ENCODE data around the gene TRAF7.
A peak's percentile ranks its signal among the peaks of the same experiment; 100 is the strongest.
"Not testable (repeated sequence)": the region's sequence is repeated elsewhere in the genome, so short reads cannot be mapped to it uniquely, and the experiment has no call there.

TRAF7 gene

GRCh38 chr16:2122429-2122828 is 33.2 kb upstream of the TRAF7 start:
- no peak for DNase-seq (ENCODE audit: low read depth in 2 of 2)

GRCh38 chr16:2122934-2123683 is 32.5 kb upstream of the TRAF7 start:
- DNase-seq (ENCODE audit: low read depth in 2 of 2), result not testable (repeated sequence)

DNA sequence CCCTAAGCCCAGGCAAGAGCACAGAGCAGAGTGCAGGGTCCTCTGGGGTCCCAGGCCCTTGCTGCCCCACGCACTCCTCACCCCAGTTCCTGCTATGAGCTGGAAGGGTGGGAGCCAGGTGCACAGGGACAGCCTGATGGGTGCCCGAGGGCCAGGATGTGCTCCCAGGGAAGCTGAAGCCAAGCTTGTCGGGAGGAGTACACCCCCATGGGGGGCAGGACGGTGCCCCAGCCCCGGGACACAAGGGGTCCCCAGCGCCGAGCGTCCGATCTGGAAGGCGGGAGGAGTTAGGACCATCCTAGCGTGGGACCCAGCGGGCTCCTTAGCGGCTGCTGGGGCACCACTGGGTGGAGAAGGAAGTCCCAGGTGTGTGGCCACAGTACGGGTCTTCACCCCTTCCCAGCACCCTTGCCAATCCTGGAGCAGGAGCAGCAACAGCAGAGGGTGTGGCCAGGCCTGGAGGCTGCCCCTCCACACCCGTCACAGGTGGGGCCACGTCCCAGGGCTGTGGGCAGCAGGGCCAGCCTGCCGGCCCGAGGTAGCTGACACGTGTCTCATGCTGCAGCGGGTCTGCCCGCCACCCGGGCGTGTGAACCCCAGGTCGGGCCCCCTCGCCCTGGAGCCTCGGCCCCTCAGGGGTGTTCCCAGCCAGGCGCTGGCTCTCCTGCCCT is 31.7 kb upstream of the TRAF7 start:
- not testable (repeated sequence) for DNase-seq (ENCODE audit: low read depth in 2 of 2)

DNA sequence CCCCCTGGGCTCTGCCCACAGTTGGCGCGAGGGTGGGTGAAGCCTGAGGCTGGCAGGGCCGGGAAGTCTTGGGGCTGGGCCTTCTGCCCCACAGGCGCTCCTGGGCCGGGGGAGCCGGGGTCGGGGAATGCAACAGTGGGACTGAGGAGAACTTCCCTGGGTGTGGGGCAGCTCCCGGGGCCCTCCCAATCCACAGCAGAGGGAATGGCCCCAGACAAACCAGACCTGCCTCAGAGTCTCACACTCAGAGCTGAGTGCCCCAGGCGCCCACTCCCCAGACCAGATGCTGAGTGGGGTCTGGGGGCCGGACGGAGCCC is 31.2 kb upstream of the TRAF7 start:
- not testable (repeated sequence) for DNase-seq (ENCODE audit: low read depth in 2 of 2)

GRCh38 chr16:2124694-2125444 is 30.7 kb upstream of the TRAF7 start:
- DNase-seq (ENCODE audit: low read depth in 2 of 2), result not testable (repeated sequence)

DNA sequence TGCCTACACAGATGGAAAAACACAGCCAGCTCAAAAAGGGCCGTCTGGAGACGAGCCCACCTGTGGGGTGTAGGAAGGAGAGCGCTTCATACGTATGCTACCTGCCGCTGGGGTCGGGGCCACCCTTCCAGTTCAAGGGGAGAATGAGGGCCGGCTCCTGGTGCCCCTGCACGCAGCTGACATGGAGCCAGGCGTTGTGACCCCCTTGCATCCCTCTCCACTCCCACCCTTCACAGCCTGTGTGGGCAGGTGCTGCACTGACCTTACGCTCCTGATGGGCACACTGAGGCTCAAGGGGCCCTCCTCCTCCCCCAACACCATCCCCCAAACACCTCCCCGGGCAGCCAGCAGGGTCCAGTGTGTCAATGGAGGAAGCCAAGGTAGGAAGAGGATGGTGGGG is 30.0 kb upstream of the TRAF7 start:
- not testable (repeated sequence) for DNase-seq (ENCODE audit: low read depth in 2 of 2)

DNA sequence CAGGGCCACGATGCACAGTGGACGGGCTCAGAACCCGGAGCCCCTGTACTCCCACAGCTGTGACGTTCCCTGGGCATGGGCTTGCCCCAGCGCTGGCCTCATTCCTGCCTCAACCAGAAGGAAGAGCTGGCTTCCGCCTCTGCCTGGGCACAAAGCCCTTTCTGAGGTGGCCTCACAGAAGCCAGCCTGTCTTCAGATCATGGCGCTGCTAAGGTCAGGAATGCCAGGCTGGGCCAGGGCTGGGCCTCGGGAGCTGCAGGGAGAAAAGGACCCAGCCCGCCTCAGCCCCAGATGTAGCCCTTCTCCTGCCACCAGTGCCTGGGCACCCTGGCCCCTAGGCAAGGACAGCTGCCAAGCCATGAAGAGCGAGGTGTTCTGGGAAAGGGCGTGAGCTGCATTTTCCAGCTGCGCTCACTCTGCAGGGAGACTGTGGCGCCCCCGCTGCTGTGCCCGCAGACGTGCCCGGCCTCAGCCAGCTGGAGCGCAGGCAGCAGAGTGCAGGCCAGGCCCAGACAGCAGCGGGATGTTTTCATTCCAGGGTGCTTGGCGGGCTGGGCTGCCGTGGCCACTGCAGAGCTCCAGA is 29.3 kb upstream of the TRAF7 start:
- DNase-seq (ENCODE audit: low read depth in 2 of 2), result not testable (repeated sequence)

DNA sequence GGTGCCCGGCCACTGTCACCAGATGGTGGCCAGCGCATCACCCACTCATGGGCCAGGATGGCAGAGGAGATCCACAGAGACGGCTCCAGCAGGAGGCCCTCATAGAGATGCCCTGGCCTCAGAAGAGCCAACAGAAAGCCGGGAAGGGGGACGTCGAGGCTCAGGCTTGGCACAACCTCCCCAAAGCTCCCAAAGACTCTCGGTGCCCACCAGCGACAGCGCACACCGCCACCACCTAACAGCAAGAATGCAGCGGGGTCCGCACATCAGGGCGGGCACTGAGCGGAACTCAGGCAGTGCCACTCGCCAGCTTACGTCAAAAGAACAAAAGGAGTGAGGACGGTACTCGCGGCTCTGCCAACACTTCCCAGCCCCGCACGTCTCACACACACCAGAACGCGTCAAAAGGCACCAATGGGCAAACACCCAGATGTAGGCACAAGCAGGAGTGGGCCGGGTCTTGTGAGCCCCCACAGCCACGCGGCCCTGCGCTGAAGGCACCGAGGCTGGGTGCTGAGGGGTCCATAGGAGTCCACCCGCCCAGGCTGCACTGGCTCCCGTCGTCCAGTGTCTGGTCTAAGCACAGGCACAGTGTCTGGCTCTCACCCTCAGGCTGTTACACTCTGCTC is 28.5 kb upstream of the TRAF7 start:
- not testable (repeated sequence) for DNase-seq (ENCODE audit: low read depth in 2 of 2)

GRCh38 chr16:2127630-2128280 is 27.8 kb upstream of the TRAF7 start:
- peak in 1 of 2 donors; percentile 19 for DNase-seq (ENCODE audit: low read depth in 2 of 2)

GRCh38 chr16:2129251-2129650 is 26.3 kb upstream of the TRAF7 start:
- DNase-seq (ENCODE audit: low read depth in 2 of 2), result not testable (repeated sequence)

DNA sequence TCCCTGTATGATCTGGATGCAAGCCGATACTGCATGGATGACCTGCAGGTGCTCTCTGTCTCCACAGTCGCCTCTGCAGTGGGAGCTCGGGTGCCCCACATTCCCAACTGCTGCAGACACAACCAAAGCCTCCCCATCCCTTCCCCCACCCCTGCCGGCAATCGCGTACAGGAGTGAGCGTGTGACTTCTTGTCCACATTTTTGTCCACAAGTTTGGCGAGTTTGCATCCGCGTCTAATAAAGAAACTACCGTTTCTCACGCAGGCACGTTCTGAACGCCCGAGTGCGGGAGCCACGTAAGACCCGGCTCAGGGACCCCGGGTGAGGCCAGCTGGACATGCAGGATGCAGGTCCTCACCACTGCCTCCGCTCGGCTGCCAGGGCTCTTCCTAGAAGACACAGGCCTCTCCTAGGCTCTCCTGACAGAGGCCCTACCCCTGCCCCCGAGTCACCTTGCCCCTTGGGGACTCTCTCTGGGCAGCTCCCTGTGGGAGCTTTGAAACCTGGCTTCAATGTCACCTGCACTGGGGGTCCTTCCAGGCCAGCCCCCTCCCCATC is 25.6 kb upstream of the TRAF7 start:
- DNase-seq (ENCODE audit: low read depth in 2 of 2), result not testable (repeated sequence)

DNA sequence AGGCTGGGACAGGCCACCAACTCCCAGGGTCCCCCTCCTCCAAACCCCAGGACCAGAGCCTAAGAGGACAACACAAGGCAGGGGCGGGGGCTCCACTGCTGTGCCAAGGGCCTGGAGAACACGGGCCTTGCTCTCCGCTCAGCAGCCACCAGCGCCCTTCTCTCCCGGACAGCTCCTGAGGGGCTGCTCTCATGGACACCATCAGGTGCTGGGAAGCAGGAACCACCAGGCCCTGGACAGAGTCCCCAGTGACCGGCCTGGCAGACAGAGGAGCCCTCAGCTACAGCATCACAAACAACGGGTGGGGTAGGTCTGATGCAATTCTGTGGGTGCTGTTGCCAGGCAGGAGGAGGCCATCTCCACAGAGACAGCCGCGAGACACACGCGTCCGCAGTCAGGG is 21.8 kb upstream of the TRAF7 start:
- not testable (repeated sequence) for DNase-seq (ENCODE audit: low read depth in 2 of 2)

DNA sequence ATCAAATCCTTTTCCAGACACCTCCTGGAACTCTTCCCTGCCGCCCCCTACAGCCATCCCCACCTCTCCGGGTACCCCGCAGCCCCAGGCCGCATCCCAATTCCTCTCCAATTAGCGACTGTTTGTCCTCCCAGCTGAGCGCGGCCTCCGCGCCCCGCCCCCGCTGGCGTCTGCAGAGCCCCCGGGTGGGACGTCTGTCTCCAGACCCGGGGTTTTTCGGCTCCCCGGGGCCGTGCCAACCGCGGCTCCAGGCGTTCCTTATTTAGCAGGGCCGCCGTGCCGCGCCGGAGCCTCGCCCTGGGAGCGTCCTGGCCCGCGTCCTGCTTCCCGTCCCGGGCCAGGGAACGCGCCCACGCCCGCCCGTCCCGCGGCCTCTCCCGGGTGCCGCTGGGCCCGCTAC is 20.5 kb upstream of the TRAF7 start:
- not testable (repeated sequence) for DNase-seq (ENCODE audit: low read depth in 2 of 2)

DNA sequence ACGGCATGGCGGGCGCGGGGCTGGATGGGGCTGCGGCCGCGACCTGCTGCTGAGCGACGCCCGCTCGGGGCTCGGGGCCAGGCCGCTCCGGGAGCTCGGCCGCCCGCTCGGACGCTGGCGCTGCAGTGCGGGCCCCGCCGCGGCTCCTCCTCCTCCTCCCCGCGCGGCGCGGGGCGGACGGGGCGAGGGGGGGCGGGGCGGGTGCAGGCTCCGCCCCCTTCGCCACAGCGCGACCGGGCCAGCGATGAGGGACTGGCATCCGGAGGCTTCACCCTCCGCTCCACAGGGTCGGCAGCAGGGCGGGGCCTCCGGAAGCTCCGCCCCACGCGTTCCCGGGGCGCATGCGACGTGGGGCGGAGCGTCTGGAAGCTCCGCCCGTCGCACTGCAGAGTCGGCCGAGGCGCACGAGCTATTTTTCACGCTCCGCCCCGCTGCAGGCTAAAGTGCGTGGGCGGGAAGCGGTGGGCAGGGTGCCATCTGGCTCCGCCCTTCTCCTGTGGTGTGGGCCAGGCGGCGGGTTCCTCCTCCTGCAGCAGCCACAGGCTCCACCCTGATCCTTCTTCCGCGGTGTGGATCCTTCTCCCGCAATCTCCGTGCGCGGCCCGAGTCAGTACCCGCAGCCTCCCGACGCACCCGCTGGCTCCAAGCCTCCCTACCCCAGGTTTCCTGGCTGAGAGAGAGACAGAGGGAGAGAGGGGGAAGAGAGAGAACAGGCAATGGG is 19.7 kb upstream of the TRAF7 start, which contains the start of gene PKD1:
TSS of gene PKD1 (minus strand) at position 129 of the 721 bp plus-strand sequence. CDS start 209 bp downstream, outside the sequence.
- peak; percentile 98 to 100 for DNase-seq (ENCODE audit: low read depth in 2 of 2)

- DNase-seq (ENCODE audit: low read depth in 2 of 2), result no peak
These were observed 12.4 kb upstream of the TRAF7 start for GRCh38 chr16:2142942-2143877.

DNA sequence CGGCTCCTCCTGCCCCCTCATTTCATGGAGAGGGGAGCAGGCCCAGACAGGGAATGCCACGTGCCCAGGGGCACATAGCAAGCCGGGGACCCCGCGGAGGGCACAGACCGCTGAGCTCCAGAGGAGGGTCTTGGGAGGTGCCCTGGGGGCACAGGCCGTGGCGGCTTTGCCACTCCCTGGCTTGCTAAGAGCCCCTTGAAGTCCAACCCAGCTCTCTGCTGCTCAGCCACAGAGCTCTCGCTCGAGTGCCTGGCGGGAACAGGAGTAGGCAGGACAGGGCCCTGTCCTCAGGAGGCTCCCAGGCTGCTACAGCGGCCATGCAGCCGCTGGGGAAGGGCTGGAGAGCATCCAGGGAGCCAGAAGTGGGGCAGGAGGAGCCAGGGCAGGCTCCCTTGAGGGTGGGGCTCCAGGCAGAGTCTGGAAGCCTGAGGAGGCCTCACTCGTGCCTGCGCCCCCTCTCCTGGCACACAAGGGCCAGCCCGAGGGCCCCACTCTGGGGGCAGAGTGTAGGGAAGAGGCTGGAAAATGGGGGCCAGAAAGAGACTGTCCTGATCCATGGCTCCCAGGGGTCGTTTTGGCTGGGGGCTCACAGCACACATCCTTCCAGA is 11.6 kb upstream of the TRAF7 start:
- DNase-seq (ENCODE audit: low read depth in 2 of 2), result no peak

DNA sequence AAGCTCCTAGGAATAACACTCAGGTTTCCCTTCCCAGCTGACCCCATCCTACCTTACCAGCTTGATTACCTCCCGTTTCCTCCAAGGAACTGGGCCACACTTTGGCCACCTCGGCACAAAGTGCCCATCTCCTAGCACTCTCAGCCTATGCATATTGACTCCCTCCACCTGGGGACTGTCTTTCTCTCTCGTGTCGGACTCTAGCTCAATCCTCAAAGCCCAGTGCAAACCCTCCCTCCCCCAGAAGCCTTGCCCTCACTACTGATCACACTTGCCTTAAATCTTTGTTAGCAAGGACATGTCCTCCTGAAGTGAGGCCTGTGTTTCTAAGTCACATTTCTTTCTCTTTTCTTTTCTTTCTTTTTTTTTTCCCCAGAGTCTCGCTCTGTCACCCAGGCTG is 9.7 kb upstream of the TRAF7 start:
- DNase-seq (ENCODE audit: low read depth in 2 of 2), result no peak

GRCh38 chr16:2147378-2147777 is 8.2 kb upstream of the TRAF7 start:
- DNase-seq (ENCODE audit: low read depth in 2 of 2), result no peak
